ENCODE data around the gene PILRB. TPM values are rescaled to one million over a fixed set of nuclear protein-coding genes. Genes with fewer than 3 reads are reported as not detected.
"Not testable (repeated sequence)": the region's sequence is repeated elsewhere in the genome, so short reads cannot be mapped to it uniquely, and the experiment has no call there.

Gene PILRB
- total RNA-seq, 1 experiment from 2014 or later = 58.9 TPM

- Histone ChIP-seq H3K4me3 (ENCODE audit: low read length) (no peak overlapping the region), H4K20me1 (ENCODE audit: insufficient read depth, low read depth, low read length) (no peaks in the 10 kb centered on the region), H3K79me2 (ENCODE audit: low read length) (peaks cover 2% of the 10 kb centered on the region; the same call in 1 of the 2 replicates), H2AFZ (ENCODE audit: low read length) (no peak overlapping the region), H3K4me2 (ENCODE audit: low read depth, low read length, poor library complexity, severe bottlenecking) (no peak overlapping the region), H3K27me3 (ENCODE audit: low read length) (no peaks in the 10 kb centered on the region), H3K27ac (ENCODE audit: low read length) (no peak overlapping the region), H3K9me3 (ENCODE audit: low read length) (no peaks in the 10 kb centered on the region), H3K36me3 (ENCODE audit: insufficient read depth, low read length) (peaks cover 31% of the 10 kb centered on the region), H3K9ac (ENCODE audit: low read length) (no peak overlapping the region), H3K4me1 (ENCODE audit: low read length) (no peaks in the 10 kb centered on the region), H3K9me2 (replicated peaks; ENCODE audit: insufficient read depth, low read length) (no peaks in the 10 kb centered on the region)
- no peak for DNase-seq
Observed at GRCh38 chr7:100351657-100352058, 6.3 kb upstream of the PILRB start.

DNA sequence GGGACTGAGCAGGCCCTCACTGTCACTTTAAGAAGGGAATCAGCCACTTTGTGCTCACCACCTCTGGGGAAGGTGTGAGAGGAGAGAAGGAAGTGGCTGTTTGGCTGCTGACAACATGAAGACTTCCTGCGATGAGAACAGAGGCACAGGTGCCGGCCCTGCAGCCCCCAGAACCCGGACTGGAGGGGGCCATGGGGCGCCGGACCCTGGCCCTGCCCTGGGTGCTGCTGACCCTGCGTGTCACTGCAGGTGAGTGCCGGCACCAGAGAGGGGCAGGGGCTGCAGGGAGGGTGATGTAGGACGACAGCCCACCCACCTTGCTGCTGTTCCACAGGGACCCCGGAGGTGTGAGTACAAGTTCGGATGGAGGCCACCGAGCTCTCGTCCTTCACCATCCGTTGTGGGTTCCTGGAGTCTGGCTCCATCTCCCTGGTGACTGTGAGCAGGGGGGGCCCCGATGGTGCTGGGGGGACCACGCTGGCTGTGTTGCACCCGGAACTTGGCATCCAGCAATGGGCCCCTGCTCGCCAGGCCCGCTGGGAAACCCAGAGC is 5.6 kb upstream of the PILRB start:
- peaks cover 25% of the 10 kb centered on the region for H3K36me3 ChIP-seq (ENCODE audit: insufficient read depth, low read length)
- not testable (repeated sequence) for H3K4me3 ChIP-seq (ENCODE audit: low read length); H2AFZ ChIP-seq (ENCODE audit: low read length); H3K9me3 ChIP-seq (ENCODE audit: low read length); DNase-seq; H3K79me2 ChIP-seq (ENCODE audit: low read length); H3K9ac ChIP-seq (ENCODE audit: low read length); H3K4me1 ChIP-seq (ENCODE audit: low read length); H3K27me3 ChIP-seq (ENCODE audit: low read length); H3K27ac ChIP-seq (ENCODE audit: low read length); H3K4me2 ChIP-seq (ENCODE audit: low read depth, low read length, poor library complexity, severe bottlenecking); H4K20me1 ChIP-seq (ENCODE audit: insufficient read depth, low read depth, low read length); H3K9me2 ChIP-seq (replicated peaks; ENCODE audit: insufficient read depth, low read length)

GRCh38 chr7:100352984-100353684 is 4.8 kb upstream of the PILRB start:
- H3K36me3 ChIP-seq (ENCODE audit: insufficient read depth, low read length) = peaks cover 18% of the 10 kb centered on the region
- no peak for DNase-seq
- H3K4me2 ChIP-seq (ENCODE audit: low read depth, low read length, poor library complexity, severe bottlenecking) = no peak overlapping the region
- H3K9ac ChIP-seq (ENCODE audit: low read length) = no peak overlapping the region
- H3K27ac ChIP-seq (ENCODE audit: low read length) = no peak overlapping the region
- no peak overlapping the region for H2AFZ ChIP-seq (ENCODE audit: low read length)
- H3K4me1 ChIP-seq (ENCODE audit: low read length) = no peaks in the 10 kb centered on the region
- no peaks in the 10 kb centered on the region for H3K9me2 ChIP-seq (replicated peaks; ENCODE audit: insufficient read depth, low read length)
- H4K20me1 ChIP-seq (ENCODE audit: insufficient read depth, low read depth, low read length) = no peaks in the 10 kb centered on the region
- no peaks in the 10 kb centered on the region for H3K27me3 ChIP-seq (ENCODE audit: low read length)
- no peak overlapping the region for H3K4me3 ChIP-seq (ENCODE audit: low read length)
- no peaks in the 10 kb centered on the region for H3K9me3 ChIP-seq (ENCODE audit: low read length)
- H3K79me2 ChIP-seq (ENCODE audit: low read length) = no peaks in the 10 kb centered on the region

GRCh38 chr7:100353685-100354330 is 4.1 kb upstream of the PILRB start:
- no peak for DNase-seq
- H3K9me3 ChIP-seq (ENCODE audit: low read length) = no peaks in the 10 kb centered on the region
- no peak overlapping the region for H3K4me2 ChIP-seq (ENCODE audit: low read depth, low read length, poor library complexity, severe bottlenecking)
- H3K27ac ChIP-seq (ENCODE audit: low read length) = no peak overlapping the region
- no peaks in the 10 kb centered on the region for H3K4me1 ChIP-seq (ENCODE audit: low read length)
- H3K9me2 ChIP-seq (replicated peaks; ENCODE audit: insufficient read depth, low read length) = no peaks in the 10 kb centered on the region
- H3K79me2 ChIP-seq (ENCODE audit: low read length) = no peaks in the 10 kb centered on the region
- no peaks in the 10 kb centered on the region for H4K20me1 ChIP-seq (ENCODE audit: insufficient read depth, low read depth, low read length)
- H3K9ac ChIP-seq (ENCODE audit: low read length) = no peak overlapping the region
- no peaks in the 10 kb centered on the region for H3K27me3 ChIP-seq (ENCODE audit: low read length)
- no peak overlapping the region for H3K4me3 ChIP-seq (ENCODE audit: low read length)
- no peak overlapping the region for H2AFZ ChIP-seq (ENCODE audit: low read length)
- H3K36me3 ChIP-seq (ENCODE audit: insufficient read depth, low read length) = peaks cover 20% of the 10 kb centered on the region

GRCh38 chr7:100356416-100357068 is 1.4 kb upstream of the PILRB start:
- Histone ChIP-seq H3K27ac (ENCODE audit: low read length) (no peak overlapping the region), H3K36me3 (ENCODE audit: insufficient read depth, low read length) (peaks cover 25% of the 10 kb centered on the region), H3K9ac (ENCODE audit: low read length) (no peak overlapping the region), H3K4me2 (ENCODE audit: low read depth, low read length, poor library complexity, severe bottlenecking) (no peak overlapping the region), H4K20me1 (ENCODE audit: insufficient read depth, low read depth, low read length) (no peaks in the 10 kb centered on the region), H3K9me2 (replicated peaks; ENCODE audit: insufficient read depth, low read length) (no peaks in the 10 kb centered on the region), H3K4me3 (ENCODE audit: low read length) (no peak overlapping the region), H3K27me3 (ENCODE audit: low read length) (no peaks in the 10 kb centered on the region), H3K9me3 (ENCODE audit: low read length) (no peaks in the 10 kb centered on the region), H2AFZ (ENCODE audit: low read length) (no peak overlapping the region), H3K79me2 (ENCODE audit: low read length) (no peaks in the 10 kb centered on the region), H3K4me1 (ENCODE audit: low read length) (no peaks in the 10 kb centered on the region)
- no peak for DNase-seq

DNA sequence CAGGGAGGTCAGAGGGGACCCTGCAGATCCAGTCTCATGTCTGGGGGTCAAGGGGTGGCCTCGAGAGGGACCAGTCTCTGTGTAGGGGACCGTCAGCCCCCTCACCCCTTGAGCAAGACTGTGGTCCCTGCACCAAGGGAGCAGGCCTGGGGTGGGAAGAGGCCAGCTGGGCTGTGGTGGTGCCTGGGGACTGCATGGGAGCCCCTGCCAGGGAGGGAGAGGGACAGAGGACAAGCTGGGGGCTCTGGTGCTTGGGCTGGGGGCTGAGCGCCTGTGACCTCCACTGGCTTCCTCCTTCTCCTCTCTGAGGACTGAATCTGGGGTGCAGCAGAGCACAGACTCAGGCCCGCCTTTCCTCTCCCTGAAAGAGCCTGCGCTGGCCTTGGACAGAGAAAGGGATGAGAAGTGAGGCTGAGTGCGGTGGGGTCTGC is 771 bp upstream of the PILRB start:
- peaks cover 28% of the 10 kb centered on the region for H3K36me3 ChIP-seq (ENCODE audit: insufficient read depth, low read length)
- no peak overlapping the region for H3K4me3 ChIP-seq (ENCODE audit: low read length)
- no peak overlapping the region for H2AFZ ChIP-seq (ENCODE audit: low read length)
- no peak overlapping the region for H3K27ac ChIP-seq (ENCODE audit: low read length)
- no peaks in the 10 kb centered on the region for H3K79me2 ChIP-seq (ENCODE audit: low read length)
- DNase-seq = no peak
- no peak overlapping the region for H3K9ac ChIP-seq (ENCODE audit: low read length)
- no peak overlapping the region for H3K4me2 ChIP-seq (ENCODE audit: low read depth, low read length, poor library complexity, severe bottlenecking)
- no peaks in the 10 kb centered on the region for H3K4me1 ChIP-seq (ENCODE audit: low read length)
- H3K27me3 ChIP-seq (ENCODE audit: low read length) = no peaks in the 10 kb centered on the region
- H3K9me3 ChIP-seq (ENCODE audit: low read length) = no peaks in the 10 kb centered on the region
- no peaks in the 10 kb centered on the region for H4K20me1 ChIP-seq (ENCODE audit: insufficient read depth, low read depth, low read length)
- H3K9me2 ChIP-seq (replicated peaks; ENCODE audit: insufficient read depth, low read length) = no peaks in the 10 kb centered on the region

GRCh38 chr7:100358857-100359212 is 918 bp downstream of the PILRB start:
- Histone ChIP-seq H3K9me2 (replicated peaks; ENCODE audit: insufficient read depth, low read length) (no peaks in the 10 kb centered on the region), H3K27me3 (ENCODE audit: low read length) (no peaks in the 10 kb centered on the region), H3K36me3 (ENCODE audit: insufficient read depth, low read length) (peaks cover 35% of the 10 kb centered on the region), H2AFZ (ENCODE audit: low read length) (no peak overlapping the region), H3K9ac (ENCODE audit: low read length) (no peak overlapping the region), H3K4me3 (ENCODE audit: low read length) (no peak overlapping the region), H3K4me2 (ENCODE audit: low read depth, low read length, poor library complexity, severe bottlenecking) (no peak overlapping the region), H3K79me2 (ENCODE audit: low read length) (no peaks in the 10 kb centered on the region), H4K20me1 (ENCODE audit: insufficient read depth, low read depth, low read length) (no peaks in the 10 kb centered on the region), H3K27ac (ENCODE audit: low read length) (no peak overlapping the region), H3K4me1 (ENCODE audit: low read length) (no peaks in the 10 kb centered on the region), H3K9me3 (ENCODE audit: low read length) (no peaks in the 10 kb centered on the region)
- DNase-seq = no peak

DNA sequence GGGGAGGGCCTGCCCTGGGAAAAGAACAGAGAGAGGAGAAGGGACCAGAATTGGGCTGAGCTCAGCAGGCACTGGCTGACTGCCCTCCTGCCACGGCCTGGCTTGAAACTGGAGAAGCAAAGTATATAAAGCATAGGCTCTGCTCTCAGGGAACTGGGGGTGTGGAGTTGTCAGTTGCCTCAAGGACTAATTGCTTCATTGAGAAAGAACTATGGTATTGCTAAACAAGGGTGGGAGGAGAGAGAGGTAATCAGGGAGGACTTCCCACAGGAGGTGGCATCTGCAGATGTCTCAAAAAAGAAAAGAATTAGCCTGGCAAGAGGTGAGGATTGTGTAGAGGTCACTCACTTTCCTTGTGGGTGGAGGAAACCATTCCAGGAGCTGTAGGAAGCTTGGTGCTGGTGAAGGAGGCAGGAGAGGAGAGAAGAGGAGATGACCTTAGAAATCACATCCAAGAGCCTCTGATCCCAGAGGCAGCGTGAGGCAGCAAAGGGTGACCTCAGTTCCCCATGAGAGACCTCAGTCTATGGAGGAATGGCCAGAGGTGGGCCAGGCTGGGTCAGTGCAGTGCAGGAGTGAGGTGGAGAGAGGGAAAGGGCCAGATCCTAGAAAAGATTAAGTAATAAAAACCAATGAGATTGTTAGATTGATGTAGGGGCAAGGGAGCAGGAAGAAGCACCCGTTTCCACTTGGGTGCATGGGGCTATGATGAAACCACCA is 2.4 kb downstream of the PILRB start:
- no peak overlapping the region for H3K9ac ChIP-seq (ENCODE audit: low read length)
- no peak overlapping the region for H3K27ac ChIP-seq (ENCODE audit: low read length)
- H3K4me1 ChIP-seq (ENCODE audit: low read length) = peaks cover 2% of the 10 kb centered on the region
- H3K4me3 ChIP-seq (ENCODE audit: low read length) = no peak overlapping the region
- no peaks in the 10 kb centered on the region for H3K9me2 ChIP-seq (replicated peaks; ENCODE audit: insufficient read depth, low read length)
- H4K20me1 ChIP-seq (ENCODE audit: insufficient read depth, low read depth, low read length) = no peaks in the 10 kb centered on the region
- no peaks in the 10 kb centered on the region for H3K27me3 ChIP-seq (ENCODE audit: low read length)
- H3K9me3 ChIP-seq (ENCODE audit: low read length) = no peaks in the 10 kb centered on the region
- no peak overlapping the region for H3K4me2 ChIP-seq (ENCODE audit: low read depth, low read length, poor library complexity, severe bottlenecking)
- H3K79me2 ChIP-seq (ENCODE audit: low read length) = no peaks in the 10 kb centered on the region
- DNase-seq = no peak
- peaks cover 33% of the 10 kb centered on the region for H3K36me3 ChIP-seq (ENCODE audit: insufficient read depth, low read length)
- H2AFZ ChIP-seq (ENCODE audit: low read length) = no peak overlapping the region

Measured in Karpas-422 (cell line).